NK-92 (cell line): Measurements from ENCODE around the gene ADARB2.

Experiments used
- DNase-seq: peaks from one replicate; lab custom pipeline; 2025; ENCODE audit not compliant: unreplicated experiment; lab: John Stamatoyannopoulos, UW

The ADARB2 gene

GRCh38 chr10:1378473-1378872, 358.9 kb downstream of the ADARB2 start:
- no peak for DNase-seq

GRCh38 chr10:1377740-1378397, 359.5 kb downstream of the ADARB2 start:
- DNase-seq, result no peak

DNA sequence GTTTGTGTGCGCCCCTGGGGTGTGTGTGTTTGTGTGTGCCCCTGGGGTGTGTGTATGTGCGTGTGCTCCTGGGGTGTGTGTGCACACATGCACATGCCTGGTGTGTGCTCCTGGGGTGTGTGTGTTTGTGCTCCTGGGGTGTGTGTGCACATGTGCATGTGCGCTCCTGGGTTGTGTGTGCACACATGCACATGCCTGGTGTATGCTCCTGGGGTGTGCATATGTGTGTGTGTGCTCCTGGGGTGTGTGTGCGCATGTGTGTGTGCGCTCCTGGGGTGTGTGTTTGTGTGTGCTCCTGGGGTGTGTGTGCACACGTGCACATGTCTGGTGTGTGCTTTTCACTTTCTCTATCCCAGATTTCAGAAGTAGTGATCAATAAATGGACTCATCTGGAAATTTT, 360.1 kb downstream of the ADARB2 start:
- no peak for DNase-seq

GRCh38 chr10:1376384-1376945, 360.9 kb downstream of the ADARB2 start:
- no peak for DNase-seq

GRCh38 chr10:1375346-1376170, 361.8 kb downstream of the ADARB2 start:
- no peak for DNase-seq

- no peak for DNase-seq
Observed at GRCh38 chr10:1374511-1375345, 362.6 kb downstream of the ADARB2 start.

DNA sequence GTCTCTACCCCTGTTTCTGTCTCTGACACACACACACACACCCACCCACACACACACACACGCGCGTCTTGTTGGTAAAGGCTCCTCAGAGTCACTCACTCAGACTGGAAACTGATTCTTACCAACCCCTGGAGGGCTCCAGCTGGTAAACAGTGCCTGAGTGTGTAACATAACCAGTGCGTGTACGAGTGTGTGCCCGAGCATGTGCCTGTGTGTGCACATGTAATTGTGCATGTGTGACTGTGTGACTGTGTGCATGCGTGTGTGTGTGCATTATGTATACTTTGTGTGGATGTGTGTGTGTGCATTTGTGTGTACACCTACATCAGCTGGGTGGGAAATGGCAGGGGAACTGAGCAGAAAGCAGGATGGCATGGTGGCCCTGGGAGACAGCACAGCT, 364.0 kb downstream of the ADARB2 start:
- DNase-seq, result no peak

DNA sequence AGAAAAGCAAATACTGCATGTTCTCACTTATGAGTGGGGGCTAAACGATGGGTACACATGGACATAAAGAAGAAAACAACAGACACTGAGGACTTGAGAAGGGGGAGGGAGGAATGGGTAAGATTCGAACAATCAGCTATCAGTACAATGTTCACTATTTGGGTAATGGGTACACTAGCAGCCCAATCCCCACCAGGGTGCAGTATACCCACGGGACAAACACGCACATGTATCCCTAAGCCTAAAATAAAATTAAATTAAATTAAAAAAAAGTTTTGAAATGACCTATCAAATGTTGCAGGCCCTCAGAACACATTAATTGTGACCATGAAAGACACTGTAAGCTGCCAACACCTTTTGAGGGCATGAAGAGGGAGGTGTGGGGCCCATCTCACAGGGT, 365.1 kb downstream of the ADARB2 start:
- no peak for DNase-seq

GRCh38 chr10:1370298-1370697, 367.0 kb downstream of the ADARB2 start:
- no peak for DNase-seq

DNA sequence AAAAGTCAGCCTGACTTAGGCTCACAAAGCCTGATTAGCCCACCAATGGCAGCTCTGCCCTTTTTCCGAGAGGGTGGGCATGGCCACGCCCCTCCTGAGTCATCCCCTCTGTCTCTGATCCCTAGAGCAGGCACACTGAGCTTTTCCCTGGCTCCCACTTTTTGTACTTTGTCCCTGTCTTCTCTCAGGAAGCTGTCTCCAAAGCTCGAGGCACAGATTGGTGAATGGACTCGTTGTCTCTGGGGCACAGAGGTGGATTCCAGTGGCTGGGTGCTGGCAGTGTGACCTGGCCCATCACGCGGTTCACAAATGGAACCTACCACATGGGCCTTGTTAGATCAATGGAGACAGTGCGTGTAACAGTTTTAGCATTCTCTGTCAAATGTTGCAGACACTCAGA, 367.7 kb downstream of the ADARB2 start:
- DNase-seq, result no peak

GRCh38 chr10:1369197-1369596, 368.1 kb downstream of the ADARB2 start:
- no peak for DNase-seq

GRCh38 chr10:1368842-1369171, 368.5 kb downstream of the ADARB2 start:
- no peak for DNase-seq

DNA sequence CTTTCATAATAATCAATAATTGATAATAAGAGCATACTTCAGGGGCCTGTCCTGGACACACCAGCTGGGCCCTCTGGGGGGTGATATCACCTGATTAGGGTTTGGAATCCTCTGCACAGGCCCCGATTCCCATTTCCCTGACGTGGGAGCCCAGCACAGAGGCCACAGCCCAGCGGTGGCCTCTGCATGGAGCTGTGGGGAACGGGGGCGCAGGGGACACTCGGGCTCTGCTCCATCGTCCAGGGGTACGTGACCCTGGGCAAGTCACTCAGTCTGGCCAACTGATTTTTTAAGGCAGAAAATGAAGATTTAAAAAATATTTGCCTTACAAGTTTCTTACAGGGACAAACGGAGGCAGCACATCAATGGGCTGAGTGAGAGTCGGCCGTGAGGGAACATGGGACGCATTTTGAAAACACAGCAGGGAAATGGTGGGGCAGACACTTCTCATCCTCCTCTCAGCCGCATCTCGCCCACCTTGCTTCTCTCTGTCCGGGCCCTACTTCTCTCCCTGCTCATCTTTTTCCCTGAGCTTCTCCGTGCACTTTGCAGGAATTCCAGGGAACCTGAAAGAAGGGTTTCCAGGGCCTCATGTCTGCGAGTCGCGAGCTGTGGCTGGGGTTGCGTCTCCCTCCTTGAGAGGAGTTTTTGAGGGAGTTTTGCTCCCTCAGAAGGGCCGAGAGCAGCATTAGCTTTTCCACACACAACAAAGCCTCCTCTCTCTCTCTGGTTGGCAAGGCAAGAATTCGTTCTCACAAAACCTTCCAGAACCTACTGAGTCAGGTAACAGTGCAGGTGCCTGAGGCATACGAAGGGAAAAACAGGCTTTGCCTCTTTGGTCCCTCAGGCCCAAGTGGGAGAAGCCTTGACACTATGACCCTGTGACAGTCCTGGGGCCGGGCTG, 369.1 kb downstream of the ADARB2 start:
- no peak for DNase-seq

DNA sequence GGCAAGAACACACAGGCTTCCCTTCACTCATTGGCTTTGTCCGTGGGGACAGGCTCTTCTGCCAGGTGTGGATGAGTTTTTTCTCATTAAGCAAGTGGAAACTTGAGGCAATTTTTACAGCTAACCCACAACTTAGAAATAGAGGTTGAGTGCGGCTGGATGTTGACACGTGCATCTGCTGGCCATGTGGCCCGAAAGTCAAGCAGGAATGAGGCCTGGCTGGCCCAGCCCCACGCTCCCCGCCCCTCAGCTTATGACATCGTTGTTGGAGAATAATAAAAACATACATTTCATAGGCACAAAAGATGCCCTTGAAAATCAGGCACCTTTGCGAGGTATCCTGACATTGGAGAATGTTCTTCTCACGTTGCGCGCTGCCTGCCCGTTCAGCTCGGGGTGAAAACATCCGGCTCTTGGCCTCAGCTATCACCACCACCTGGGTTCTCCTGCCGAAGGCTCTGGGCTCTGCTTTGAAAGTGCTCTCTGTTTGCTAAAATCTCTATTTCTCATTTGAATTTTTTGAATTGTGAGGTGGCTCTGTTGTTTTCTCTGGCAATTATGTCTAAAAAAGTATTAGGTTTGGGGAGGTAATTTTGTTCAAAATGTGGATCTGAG, 370.4 kb downstream of the ADARB2 start:
- DNase-seq, result no peak

DNA sequence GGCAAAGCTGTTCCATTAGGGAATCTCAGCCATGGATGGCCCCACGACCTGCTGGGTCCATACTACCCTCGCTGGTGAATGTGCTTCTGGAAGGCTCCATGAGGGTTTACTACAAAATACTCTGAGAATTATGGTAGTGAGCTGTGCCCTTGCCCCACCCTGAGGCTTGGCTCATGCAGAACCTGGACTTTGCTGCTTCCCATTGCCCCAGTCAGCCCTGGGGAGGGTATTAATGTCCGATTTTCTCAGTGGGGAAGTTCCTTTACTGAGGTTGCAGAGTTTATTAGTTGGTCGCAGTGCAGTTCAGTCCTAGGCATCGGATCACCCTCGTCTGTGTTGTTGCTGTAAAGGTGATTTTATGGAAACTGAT, 371.0 kb downstream of the ADARB2 start:
- DNase-seq, result no peak

GRCh38 chr10:1365540-1366321, 371.6 kb downstream of the ADARB2 start:
- no peak for DNase-seq

- DNase-seq, result no peak
Observed at GRCh38 chr10:1364151-1364910, 373.0 kb downstream of the ADARB2 start.

- DNase-seq, result no peak
Observed at GRCh38 chr10:1363446-1364121, 373.7 kb downstream of the ADARB2 start.
